ENCODE measurements around the gene ZNF423. TPM values are rescaled to one million over a fixed set of nuclear protein-coding genes. Genes with fewer than 3 reads are reported as not detected.
"Not testable (repeated sequence)": the region's sequence is repeated elsewhere in the genome, so short reads cannot be mapped to it uniquely, and the experiment has no call there.

ZNF423 gene
- total RNA-seq, 2 experiments from 2014 or later = not detected

GRCh38 chr16:49884033-49885015 is 28.4 kb upstream of the ZNF423 start:
- Mint-ChIP-seq H3K36me3 (ENCODE audit: low read depth) (no peaks in the 10 kb centered on the region), H3K4me3 (no peak overlapping the region), H3K27ac (no peak overlapping the region), H3K4me1 (no peaks in the 10 kb centered on the region), H3K9me3 (ENCODE audit: low read depth) (no peaks in the 10 kb centered on the region), H3K27me3 (peaks cover 16% of the 10 kb centered on the region)
- no peak for DNase-seq
- intact Hi-C loops (cut with DNase I, micrococcal nuclease) = no loop called here
- ChIA-PET CTCF (interaction anchor here (1.4 kb wide), 1 partner anchor 8 kb away, joined by 6 read pairs; no protein-coding TSS in a partner anchor), POLR2A (no interaction called here)
- no peak for ATAC-seq

- Mint-ChIP-seq H3K27me3 (peaks cover 19% of the 10 kb centered on the region), H3K27ac (no peak overlapping the region), H3K4me3 (no peak overlapping the region), H3K9me3 (ENCODE audit: low read depth) (no peaks in the 10 kb centered on the region), H3K36me3 (ENCODE audit: low read depth) (no peaks in the 10 kb centered on the region), H3K4me1 (no peaks in the 10 kb centered on the region)
- DNase-seq = no peak
- CTCF ChIA-PET = interaction anchor here (1.2 kb wide), 1 partner anchor 26 kb away, joined by 4 read pairs; no protein-coding TSS in a partner anchor
- intact Hi-C loops (cut with DNase I, micrococcal nuclease) = no loop called here
- POLR2A ChIA-PET = no interaction called here
- no peak for ATAC-seq
Measured at GRCh38 chr16:49883076-49884014, 27.4 kb upstream of the ZNF423 start.

GRCh38 chr16:49881890-49882289 is 26.0 kb upstream of the ZNF423 start:
- no peaks in the 10 kb centered on the region for H3K9me3 Mint-ChIP-seq (ENCODE audit: low read depth)
- no peaks in the 10 kb centered on the region for H3K4me1 Mint-ChIP-seq
- CTCF ChIA-PET = no interaction called here
- H3K36me3 Mint-ChIP-seq (ENCODE audit: low read depth) = no peaks in the 10 kb centered on the region
- POLR2A ChIA-PET = no interaction called here
- no peak overlapping the region for H3K27ac Mint-ChIP-seq
- DNase-seq = no peak
- H3K4me3 Mint-ChIP-seq = no peak overlapping the region
- H3K27me3 Mint-ChIP-seq = peaks cover 26% of the 10 kb centered on the region
- intact Hi-C loops (cut with DNase I, micrococcal nuclease) = no loop called here
- no peak for ATAC-seq

GRCh38 chr16:49878540-49878939 is 22.6 kb upstream of the ZNF423 start:
- H3K4me3 Mint-ChIP-seq; CTCF ChIA-PET; H3K9me3 Mint-ChIP-seq (ENCODE audit: low read depth); H3K27ac Mint-ChIP-seq; POLR2A ChIA-PET; intact Hi-C loops (cut with DNase I, micrococcal nuclease); ATAC-seq; H3K36me3 Mint-ChIP-seq (ENCODE audit: low read depth); DNase-seq; H3K4me1 Mint-ChIP-seq: not testable (repeated sequence)
- H3K27me3 Mint-ChIP-seq = peaks cover 33% of the 10 kb centered on the region

- Mint-ChIP-seq H3K36me3 (ENCODE audit: low read depth) (no peaks in the 10 kb centered on the region), H3K27ac (no peak overlapping the region), H3K4me1 (no peaks in the 10 kb centered on the region), H3K9me3 (ENCODE audit: low read depth) (no peaks in the 10 kb centered on the region), H3K4me3 (no peak overlapping the region), H3K27me3 (peaks cover 29% of the 10 kb centered on the region)
- peak; percentile 81 for ATAC-seq
- intact Hi-C loops (cut with DNase I, micrococcal nuclease) = loop anchor here in 1 of 2 experiments (2.0 kb wide), 1 partner anchor 468 kb away; no protein-coding TSS in a partner anchor
- CTCF ChIA-PET = interaction anchor here (0.5 to 2.0 kb wide), 12 partner anchors 8 to 348 kb away, joined by 3 to 7 read pairs (median 4); no protein-coding TSS in a partner anchor
- POLR2A ChIA-PET = no interaction called here
- peak; percentile 74 for DNase-seq
Measured at GRCh38 chr16:49876716-49877129, 20.8 kb upstream of the ZNF423 start.

GRCh38 chr16:49875806-49876715 is 20.1 kb upstream of the ZNF423 start:
- no peak for ATAC-seq
- peaks cover 29% of the 10 kb centered on the region for H3K27me3 Mint-ChIP-seq

GRCh38 chr16:49874613-49875237 is 18.8 kb upstream of the ZNF423 start:
- Mint-ChIP-seq H3K4me1 (no peaks in the 10 kb centered on the region), H3K9me3 (ENCODE audit: low read depth) (no peaks in the 10 kb centered on the region), H3K27me3 (peaks cover 24% of the 10 kb centered on the region), H3K27ac (no peak overlapping the region), H3K4me3 (no peak overlapping the region), H3K36me3 (ENCODE audit: low read depth) (no peaks in the 10 kb centered on the region)
- ChIA-PET POLR2A (no interaction called here), CTCF (interaction anchor here (0.7 kb wide), 1 partner anchor 491 kb away, joined by 3 read pairs; no protein-coding TSS in a partner anchor)
- ATAC-seq (no peak), DNase-seq (no peak)
- intact Hi-C loops (cut with DNase I, micrococcal nuclease) = no loop called here

More at GRCh38 chr16:49875806-49876715, 20.1 kb upstream of the ZNF423 start:
- Mint-ChIP-seq H3K4me3 (no peak overlapping the region), H3K27ac (no peak overlapping the region), H3K9me3 (ENCODE audit: low read depth) (no peaks in the 10 kb centered on the region), H3K36me3 (ENCODE audit: low read depth) (no peaks in the 10 kb centered on the region), H3K4me1 (no peaks in the 10 kb centered on the region)
- intact Hi-C loops (cut with DNase I, micrococcal nuclease) = loop anchor here in 1 of 2 experiments (2.0 kb wide), 1 partner anchor 467 kb away; no protein-coding TSS in a partner anchor
- no peak for DNase-seq
- ChIA-PET POLR2A (no interaction called here), CTCF (interaction anchor here (0.6 to 2.0 kb wide), 9 partner anchors 9 to 229 kb away, joined by 3 to 7 read pairs (median 4); no protein-coding TSS in a partner anchor)

GRCh38 chr16:49871824-49872223 is 15.9 kb upstream of the ZNF423 start:
- H3K27me3 Mint-ChIP-seq = peaks cover 11% of the 10 kb centered on the region
- DNase-seq; POLR2A ChIA-PET; H3K36me3 Mint-ChIP-seq (ENCODE audit: low read depth); ATAC-seq; H3K9me3 Mint-ChIP-seq (ENCODE audit: low read depth); H3K4me3 Mint-ChIP-seq; H3K27ac Mint-ChIP-seq; intact Hi-C loops (cut with DNase I, micrococcal nuclease); H3K4me1 Mint-ChIP-seq: not testable (repeated sequence)
- CTCF ChIA-PET = interaction anchor here (0.8 kb wide), 1 partner anchor 355 kb away, joined by 3 read pairs; no protein-coding TSS in a partner anchor

- Mint-ChIP-seq H3K27ac (no peak overlapping the region), H3K36me3 (ENCODE audit: low read depth) (no peaks in the 10 kb centered on the region), H3K4me1 (no peaks in the 10 kb centered on the region), H3K27me3 (peaks cover 6% of the 10 kb centered on the region), H3K4me3 (no peak overlapping the region), H3K9me3 (ENCODE audit: low read depth) (no peaks in the 10 kb centered on the region)
- DNase-seq (no peak), ATAC-seq (no peak)
- CTCF ChIA-PET = no interaction called here
- POLR2A ChIA-PET = no interaction called here
- intact Hi-C loops (cut with DNase I, micrococcal nuclease) = no loop called here
Measured at GRCh38 chr16:49869731-49870130, 13.8 kb upstream of the ZNF423 start.

Measured in activated CD4-positive, alpha-beta T cell treated with anti-CD3 and anti-CD28 coated beads for 36 hours (primary cell).